GM12878 (cell line): Measurements from ENCODE around the gene UFSP2. TPM values are rescaled to one million over a fixed set of nuclear protein-coding genes. Genes with fewer than 3 reads are reported as not detected.
A peak's percentile ranks its signal among the peaks of the same experiment; 100 is the strongest.

Source experiments
- ATAC-seq: fragments of 200-7000 bp; cut with Tn5 transposase; 3 replicates; pipeline ENCODE4 v1.9.1; 2020; ENCODE audit warnings: mild to moderate bottlenecking, moderate library complexity
- BruUV-seq: library from RNA; stranded (reverse); fragments of 400-500 nt; replicated peaks from 2 replicates; lab custom pipeline; 2021; lab: Mats Ljungman, UMichigan
- CTCF ChIA-PET: fragments of 300-600 bp; sonication (Branson Sonifier 250); formaldehyde crosslinking; extraction: SDS; loops from one replicate; lab custom pipeline; 2021; ENCODE audit warnings: inconsistent platforms; lab: Yijun Ruan, JAX
- POLR2A ChIA-PET: fragments of 350-600 bp; formaldehyde crosslinking; extraction: SDS; loops from one replicate; lab custom pipeline; 2021; ENCODE audit warnings: inconsistent platforms; lab: Charles Lee
- RAD21 ChIA-PET: fragments of 300-600 bp; sonication (Branson Sonifier 250); formaldehyde crosslinking; loops from one replicate; lab custom pipeline; 2023; ENCODE audit warnings: antibody characterized with exemption; ENCODE audit not compliant: unreplicated experiment; lab: Charles Lee
- SMC1A ChIA-PET: fragments of 300-600 bp; sonication (Branson Sonifier 250); formaldehyde crosslinking; loops from one replicate; lab custom pipeline; 2023; ENCODE audit not compliant: unreplicated experiment, uncharacterized antibody; lab: Charles Lee
- DNase-seq: peaks from one replicate; pipeline ENCODE4 v3.0.0-alpha.2; 2011; ENCODE audit warnings: low read depth, low spot score
- FAIRE-seq: peaks from 3 replicates; lab custom pipeline; 2011; peaks lifted over from hg19 to GRCh38; lab: Jason Lieb, UNC
- H2AFZ ChIP-seq: 2 replicates; pipeline ENCODE4 v1.6.0; 2011; ENCODE audit warnings: low read depth, low read length, control low read depth; ENCODE audit not compliant: control insufficient read depth
- H3K27ac ChIP-seq: 2 replicates; pipeline ENCODE4 v1.5.1; 2011; ENCODE audit warnings: control low read depth; ENCODE audit not compliant: control insufficient read depth, insufficient read depth
- H3K27me3 ChIP-seq, 2 experiments: replicated peaks in 1 of 2; 2 replicates each; pipeline versions ENCODE4 v1.6.0 to v1.6.1; 2011; ENCODE audit warnings: low read length in 1 of 2; ENCODE audit not compliant: control insufficient read depth in 2 of 2, insufficient read depth in 2 of 2
- H3K36me3 ChIP-seq, 2 experiments: 2 replicates each; pipeline ENCODE4 v1.5.1; 2011; ENCODE audit warnings: low read length in 1 of 2; ENCODE audit not compliant: control insufficient read depth in 2 of 2, insufficient read depth in 2 of 2
- H3K4me1 ChIP-seq: 2 replicates; pipeline ENCODE4 v1.6.1; 2011; ENCODE audit warnings: mild to moderate bottlenecking, low read length, moderate library complexity, mixed read lengths; ENCODE audit not compliant: control insufficient read depth, insufficient read depth
- H3K4me2 ChIP-seq: 2 replicates; pipeline ENCODE4 v1.6.0; 2011; ENCODE audit warnings: control low read depth; ENCODE audit not compliant: control insufficient read depth, insufficient read depth
- H3K4me3 ChIP-seq: fragments of 200-600 bp; sonication (generic); 2 replicates; pipeline ENCODE4 v1.5.1; 2016
- H3K79me2 ChIP-seq: 2 replicates; pipeline ENCODE4 v1.6.0; 2011; ENCODE audit warnings: low read length; ENCODE audit not compliant: control insufficient read depth, insufficient read depth
- H3K9ac ChIP-seq: 2 replicates; pipeline ENCODE4 v1.8.0; 2011; ENCODE audit warnings: low read length, control low read depth, mixed read lengths; ENCODE audit not compliant: control insufficient read depth, insufficient read depth
- H3K9me3 ChIP-seq: replicated peaks from 3 replicates; pipeline ENCODE4 v1.5.1; 2011; ENCODE audit warnings: mild to moderate bottlenecking, low read length; ENCODE audit not compliant: control insufficient read depth, insufficient read depth
- H4K20me1 ChIP-seq: 2 replicates; pipeline ENCODE4 v1.6.0; 2011; ENCODE audit not compliant: control insufficient read depth, insufficient read depth
- BMI1 ChIP-seq: fragments of 450-650 bp; IDR thresholded peaks from 2 replicates; pipeline ENCODE4 v1.6.1; 2016; ENCODE audit warnings: mild to moderate bottlenecking, moderate library complexity, borderline replicate concordance
- CEBPB ChIP-seq, 2 experiments: fragments of 150-350 bp in 1 of 2; IDR thresholded peaks; 2 replicates each; pipeline ENCODE4 v1.6.1; 2012 to 2014; ENCODE audit warnings: low read depth in 2 of 2, low read length in 2 of 2, borderline replicate concordance in 1 of 2, inconsistent platforms in 1 of 2
- HCFC1 ChIP-seq: fragments of 150-350 bp; IDR thresholded peaks from 2 replicates; pipeline ENCODE4 v1.6.1; 2014; ENCODE audit warnings: low read length
- KLF5 ChIP-seq: fragments of 450-650 bp; IDR thresholded peaks from 2 replicates; pipeline ENCODE4 v1.6.1; 2014; ENCODE audit warnings: mild to moderate bottlenecking; ENCODE audit not compliant: partially characterized antibody
- MEF2B ChIP-seq: fragments of 450-650 bp; IDR thresholded peaks from 2 replicates; pipeline ENCODE4 v1.6.1; 2018; ENCODE audit warnings: mild to moderate bottlenecking, moderate library complexity; ENCODE audit not compliant: partially characterized antibody, poor library complexity, severe bottlenecking
- POLR2AphosphoS5 ChIP-seq: IDR thresholded peaks from 2 replicates; pipeline ENCODE4 v1.6.1; 2011; ENCODE audit warnings: mild to moderate bottlenecking, low read length, inconsistent platforms
- RAD21 ChIP-seq: IDR thresholded peaks from 2 replicates; pipeline ENCODE4 v1.6.1; 2011; ENCODE audit warnings: mild to moderate bottlenecking, low read depth, low read length, moderate library complexity; ENCODE audit not compliant: insufficient read depth
- TCF7 ChIP-seq: IDR thresholded peaks from 2 replicates; pipeline ENCODE4 v1.6.1; 2014; ENCODE audit warnings: antibody characterized with exemption, borderline replicate concordance
- WGBS: methylation state at CpG from one replicate; pipeline ENCODE4 v1.1.6; 2016; ENCODE audit warnings: low lambda C conversion rate; ENCODE audit not compliant: insufficient replicate concordance, insufficient coverage; ENCODE audit errors: missing lambda C conversion rate; 5-methylcytosine and 5-hydroxymethylcytosine counted together
- in situ Hi-C: fragments of 300-500 bp; cut with MboI; formaldehyde crosslinking; loops from 9 replicates; pipeline ENCODE4 v1.14.3; 2018; ENCODE audit warnings: mixed read lengths
- intact Hi-C: fragments of 100-400 bp; cut with micrococcal nuclease; formaldehyde crosslinking; loops from one replicate; pipeline ENCODE4 v1.14.2; 2022; ENCODE audit not compliant: unreplicated experiment
- polyA plus RNA-seq, 11 experiments: library from polyadenylated mRNA; depleted of rRNA in 4 of 11; unstranded in 6 of 11; stranded (reverse) in 5 of 11; fragments of >200 nt; fragmentation: Nextera tagmentation in 4 of 11; fragmentation: Illumina TruSeq in 1 of 11; extraction: Ambion mirVana in 4 of 11; extraction: Trizol in 1 of 11; gene quantifications; 1 replicate in 1 of 11; 2 replicates in 10 of 11; pipeline versions ENCODE4 v1.2.1 to v1.2.3, GENCODE V29; 2011 to 2016; ENCODE audit warnings: inconsistent platforms in 2 of 11, missing spikeins in 2 of 11, low read depth in 1 of 11
- total RNA-seq, 4 experiments: library from RNA; depleted of rRNA in 3 of 4; stranded (reverse); fragments of >200 nt in 3 of 4; fragmentation: Illumina TruSeq in 1 of 4; extraction: Trizol in 1 of 4; gene quantifications; 2 replicates each; pipeline versions ENCODE4 v1.2.1 to v1.2.3, GENCODE V29; 2013 to 2021
- TF ChIP-seq, protein P1 (sequence below): IDR thresholded peaks from 2 replicates; pipeline ENCODE4 v1.6.1; 2012; ENCODE audit warnings: low read depth, low read length, improper control_type of control experiment
- TF ChIP-seq, protein P2 (sequence below): fragments of 450-650 bp; IDR thresholded peaks from 2 replicates; pipeline ENCODE4 v1.6.1; 2017; ENCODE audit warnings: low read depth, mild to moderate bottlenecking, moderate library complexity
- TF ChIP-seq, protein P3 (sequence below): fragments of 450-650 bp; IDR thresholded peaks from 2 replicates; pipeline ENCODE4 v1.6.1; 2017; ENCODE audit warnings: mild to moderate bottlenecking, low read depth, inconsistent platforms; ENCODE audit not compliant: poor library complexity, severe bottlenecking

UFSP2 gene
- total and polyA plus RNA-seq, 10 of the 15 experiments (the other 5 are each of a cell fraction or from before 2014, with no cell fraction given), result 25.4 to 53.1 (median 37.7) TPM

DNA sequence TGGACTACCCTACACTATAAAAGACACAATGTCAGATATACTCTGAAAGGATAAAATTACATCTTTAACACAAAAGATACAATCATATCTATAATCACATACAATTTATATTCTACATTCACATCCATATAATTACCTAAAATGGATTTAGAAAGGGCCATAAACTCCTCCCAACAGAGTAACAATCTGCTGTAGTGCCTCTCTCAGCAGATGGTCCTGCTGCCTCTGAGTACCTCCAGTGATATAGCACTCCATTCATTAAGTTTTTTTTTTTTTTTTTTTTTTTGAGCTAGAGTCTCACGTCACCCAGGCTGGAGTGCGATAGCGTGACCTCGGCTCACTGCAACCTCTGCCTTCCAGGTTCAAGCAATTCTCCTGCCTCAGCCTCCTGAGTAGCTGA, 21.7 kb downstream of the UFSP2 start:
- TF ChIP-seq MEF2B, result no peak
- TF ChIP-seq, protein P1, sequence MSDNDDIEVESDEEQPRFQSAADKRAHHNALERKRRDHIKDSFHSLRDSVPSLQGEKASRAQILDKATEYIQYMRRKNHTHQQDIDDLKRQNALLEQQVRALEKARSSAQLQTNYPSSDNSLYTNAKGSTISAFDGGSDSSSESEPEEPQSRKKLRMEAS, result no peak
- POLR2A ChIA-PET, result interaction anchor here (0.6 to 2.2 kb wide), 8 partner anchors 8 to 1900 kb away, joined by 3 to 15 read pairs (median 4); partner anchors contain the start of genes ANKRD37, LRP2BP and UFSP2
- DNase-seq (no peak), ATAC-seq (no peak), FAIRE-seq (no peak)
- Histone ChIP-seq H4K20me1 (no peaks in the 10 kb centered on the region), H3K9ac (no peak overlapping the region), H2AFZ (no peak overlapping the region), H3K27me3 (no peaks in the 10 kb centered on the region), H3K79me2 (peaks cover 7% of the 10 kb centered on the region), H3K4me2 (no peak overlapping the region), H3K9me3 (no peaks in the 10 kb centered on the region), H3K36me3 (peaks cover 2 to 18% of the 10 kb centered on the region in 2 experiments; a peak in 2 of 4 replicates), H3K27ac (no peak overlapping the region), H3K4me3 (no peak overlapping the region), H3K4me1 (peaks cover 6% of the 10 kb centered on the region; the same call in 1 of the 2 replicates)
- intact Hi-C loops (no loop called here), in situ Hi-C loops (no loop called here)
- RAD21 ChIA-PET, result interaction anchor here (0.6 to 2.1 kb wide), 4 partner anchors 8 to 98 kb away, joined by 3 to 12 read pairs (median 4); partner anchors contain the start of genes ANKRD37 and LRP2BP
- SMC1A ChIA-PET, result interaction anchor here (1.2 to 4.9 kb wide), 2 partner anchors 8 to 138 kb away, joined by 3 to 25 read pairs; partner anchors contain the start of genes ANKRD37 and LRP2BP
- CTCF ChIA-PET, result interaction anchor here (0.8 kb wide), 1 partner anchor 10 kb away, joined by 3 read pairs; no protein-coding TSS in a partner anchor
- BruUV-seq, result no TSS peak
- WGBS, result no CpG with 5 or more reads among the region's 4 CpGs

DNA sequence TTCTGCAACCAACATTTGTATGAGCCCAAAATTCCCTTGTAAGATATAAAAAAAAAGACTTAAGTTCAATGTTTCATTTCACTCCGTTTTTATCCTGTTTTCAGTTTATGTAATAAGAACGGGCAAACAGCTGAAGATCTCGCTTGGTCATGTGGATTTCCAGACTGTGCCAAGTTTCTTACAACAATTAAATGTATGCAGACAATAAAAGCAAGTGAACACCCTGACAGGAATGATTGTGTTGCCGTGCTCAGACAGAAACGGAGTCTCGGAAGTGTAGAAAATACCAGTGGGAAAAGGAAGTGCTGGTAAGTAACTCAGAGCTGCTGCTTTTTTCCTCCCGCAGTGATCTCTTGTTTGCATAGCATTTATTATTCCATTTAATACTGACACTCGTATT, 26.3 kb downstream of the UFSP2 start:
- no TSS peak for BruUV-seq
- ATAC-seq (no peak), FAIRE-seq (no peak), DNase-seq (no peak)
- Histone ChIP-seq H3K4me1 (0 out of 2 replicates have a peak, but pooled peaks cover 3% of the 10 kb centered on the region), H3K79me2 (peaks cover 47% of the 10 kb centered on the region), H3K27me3 (no peaks in the 10 kb centered on the region), H3K36me3 (peaks cover 2 to 18% of the 10 kb centered on the region in 2 experiments; a peak in 2 of 4 replicates), H2AFZ (no peak overlapping the region), H3K4me2 (peak overlapping the region; percentile 94), H4K20me1 (no peaks in the 10 kb centered on the region), H3K9ac (peak overlapping the region; percentile 62; the same call in 1 of the 2 replicates), H3K4me3 (peak overlapping the region; percentile 72), H3K27ac (peak overlapping the region; percentile 86), H3K9me3 (no peaks in the 10 kb centered on the region)
- RAD21 ChIA-PET, result interaction anchor here (1.2 to 1.9 kb wide), 2 partner anchors 90 to 92 kb away, joined by 3 to 8 read pairs; no protein-coding TSS in a partner anchor
- POLR2A ChIA-PET, result interaction anchor here (0.6 to 7.9 kb wide), 4 partner anchors 16 to 194 kb away, joined by 3 to 60 read pairs (median 3); no protein-coding TSS in a partner anchor
- WGBS, result 69% methylated on average over 8 of the region's 8 CpGs
- intact Hi-C loops (loop anchor here (5.0 kb wide), 2 partner anchors 187 to 198 kb away; no protein-coding TSS in a partner anchor), in situ Hi-C loops (no loop called here)
- SMC1A ChIA-PET, result interaction anchor here (1.3 to 2.4 kb wide), 4 partner anchors 12 to 186 kb away, joined by 3 to 11 read pairs (median 4); no protein-coding TSS in a partner anchor
- CTCF ChIA-PET, result interaction anchor here (1.0 to 1.5 kb wide), 2 partner anchors 96 to 198 kb away, joined by 3 to 8 read pairs; no protein-coding TSS in a partner anchor
- no peak for TF ChIP-seq KLF5
- TF ChIP-seq TCF7, result no peak
- no peak for TF ChIP-seq POLR2AphosphoS5
- TF ChIP-seq, protein P2, sequence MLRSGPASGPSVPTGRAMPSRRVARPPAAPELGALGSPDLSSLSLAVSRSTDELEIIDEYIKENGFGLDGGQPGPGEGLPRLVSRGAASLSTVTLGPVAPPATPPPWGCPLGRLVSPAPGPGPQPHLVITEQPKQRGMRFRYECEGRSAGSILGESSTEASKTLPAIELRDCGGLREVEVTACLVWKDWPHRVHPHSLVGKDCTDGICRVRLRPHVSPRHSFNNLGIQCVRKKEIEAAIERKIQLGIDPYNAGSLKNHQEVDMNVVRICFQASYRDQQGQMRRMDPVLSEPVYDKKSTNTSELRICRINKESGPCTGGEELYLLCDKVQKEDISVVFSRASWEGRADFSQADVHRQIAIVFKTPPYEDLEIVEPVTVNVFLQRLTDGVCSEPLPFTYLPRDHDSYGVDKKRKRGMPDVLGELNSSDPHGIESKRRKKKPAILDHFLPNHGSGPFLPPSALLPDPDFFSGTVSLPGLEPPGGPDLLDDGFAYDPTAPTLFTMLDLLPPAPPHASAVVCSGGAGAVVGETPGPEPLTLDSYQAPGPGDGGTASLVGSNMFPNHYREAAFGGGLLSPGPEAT, result no peak
- TF ChIP-seq HCFC1, result no peak
- no peak for TF ChIP-seq RAD21
- TF ChIP-seq CEBPB (IDR thresholded peaks at IDR 0.05; ENCODE audit: borderline replicate concordance in 1 of 2, low read depth in 2 of 2, low read length in 2 of 2), result no peak
- no peak for TF ChIP-seq BMI1
- TF ChIP-seq, protein P3, sequence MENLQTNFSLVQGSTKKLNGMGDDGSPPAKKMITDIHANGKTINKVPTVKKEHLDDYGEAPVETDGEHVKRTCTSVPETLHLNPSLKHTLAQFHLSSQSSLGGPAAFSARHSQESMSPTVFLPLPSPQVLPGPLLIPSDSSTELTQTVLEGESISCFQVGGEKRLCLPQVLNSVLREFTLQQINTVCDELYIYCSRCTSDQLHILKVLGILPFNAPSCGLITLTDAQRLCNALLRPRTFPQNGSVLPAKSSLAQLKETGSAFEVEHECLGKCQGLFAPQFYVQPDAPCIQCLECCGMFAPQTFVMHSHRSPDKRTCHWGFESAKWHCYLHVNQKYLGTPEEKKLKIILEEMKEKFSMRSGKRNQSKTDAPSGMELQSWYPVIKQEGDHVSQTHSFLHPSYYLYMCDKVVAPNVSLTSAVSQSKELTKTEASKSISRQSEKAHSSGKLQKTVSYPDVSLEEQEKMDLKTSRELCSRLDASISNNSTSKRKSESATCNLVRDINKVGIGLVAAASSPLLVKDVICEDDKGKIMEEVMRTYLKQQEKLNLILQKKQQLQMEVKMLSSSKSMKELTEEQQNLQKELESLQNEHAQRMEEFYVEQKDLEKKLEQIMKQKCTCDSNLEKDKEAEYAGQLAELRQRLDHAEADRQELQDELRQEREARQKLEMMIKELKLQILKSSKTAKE, result no peak
